Activated T-helper 1 cell treated with anti-CD3 and anti-CD28 coated beads, Interleukin-2, amount 50 U/mL, for 16 hours (primary cell): ENCODE data around the gene COMMD6.

Experiments
- DNase-seq, 2 donors: peaks; one replicate each; pipeline ENCODE4 v3.0.0-alpha.2; 2020; ENCODE audit warnings: low read depth in 1 of 2, low spot score in 1 of 2

Gene COMMD6

DNA sequence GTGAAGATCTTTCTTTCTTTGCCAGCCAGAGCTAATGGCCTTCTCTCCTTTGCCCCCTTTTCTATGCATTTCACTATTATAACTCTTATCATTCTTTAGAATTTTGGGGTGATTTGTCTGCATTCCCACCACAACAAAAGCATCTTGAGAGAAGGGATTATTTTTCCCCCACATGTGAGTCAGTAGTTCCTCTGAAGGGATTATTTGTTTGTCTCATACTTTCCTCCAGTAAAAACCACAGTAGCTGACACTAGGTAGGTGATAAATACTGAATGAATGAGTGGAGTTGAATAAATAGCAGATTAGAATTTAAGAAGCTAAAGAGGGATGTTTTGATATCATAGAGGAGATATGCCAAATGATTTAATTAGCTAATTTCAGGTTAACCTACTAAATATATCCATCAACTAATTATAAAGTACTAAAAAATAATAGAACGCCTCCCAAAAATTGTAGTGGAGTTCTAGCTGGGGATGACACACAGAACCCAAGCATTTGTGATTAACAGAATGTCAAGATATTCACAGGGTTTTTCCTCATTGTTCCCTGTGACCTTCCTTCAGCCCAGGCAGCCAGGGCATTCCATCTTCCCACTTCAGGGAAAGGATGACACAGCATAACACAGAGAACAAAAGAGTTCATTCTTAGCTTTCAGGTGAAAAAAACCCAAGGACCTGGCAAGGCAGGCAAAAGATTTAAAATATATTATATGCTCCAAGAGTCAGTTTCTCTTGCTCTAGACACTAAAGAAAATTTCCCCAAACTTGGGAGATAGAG, 52.2 kb downstream of the COMMD6 start:
- DNase-seq = no peak

DNA sequence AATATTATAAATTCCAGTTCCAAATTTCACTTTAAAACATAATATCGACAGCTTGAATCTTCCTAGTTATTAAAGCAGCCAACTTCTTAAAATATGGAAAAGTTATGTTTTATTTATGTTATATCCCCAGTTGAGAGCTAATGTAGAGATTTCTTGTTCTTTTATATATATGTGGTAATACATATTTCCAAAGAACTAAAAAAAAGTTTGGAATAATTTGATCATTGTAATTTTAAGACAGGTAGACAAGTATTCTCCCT, 54.9 kb downstream of the COMMD6 start:
- no peak for DNase-seq

DNA sequence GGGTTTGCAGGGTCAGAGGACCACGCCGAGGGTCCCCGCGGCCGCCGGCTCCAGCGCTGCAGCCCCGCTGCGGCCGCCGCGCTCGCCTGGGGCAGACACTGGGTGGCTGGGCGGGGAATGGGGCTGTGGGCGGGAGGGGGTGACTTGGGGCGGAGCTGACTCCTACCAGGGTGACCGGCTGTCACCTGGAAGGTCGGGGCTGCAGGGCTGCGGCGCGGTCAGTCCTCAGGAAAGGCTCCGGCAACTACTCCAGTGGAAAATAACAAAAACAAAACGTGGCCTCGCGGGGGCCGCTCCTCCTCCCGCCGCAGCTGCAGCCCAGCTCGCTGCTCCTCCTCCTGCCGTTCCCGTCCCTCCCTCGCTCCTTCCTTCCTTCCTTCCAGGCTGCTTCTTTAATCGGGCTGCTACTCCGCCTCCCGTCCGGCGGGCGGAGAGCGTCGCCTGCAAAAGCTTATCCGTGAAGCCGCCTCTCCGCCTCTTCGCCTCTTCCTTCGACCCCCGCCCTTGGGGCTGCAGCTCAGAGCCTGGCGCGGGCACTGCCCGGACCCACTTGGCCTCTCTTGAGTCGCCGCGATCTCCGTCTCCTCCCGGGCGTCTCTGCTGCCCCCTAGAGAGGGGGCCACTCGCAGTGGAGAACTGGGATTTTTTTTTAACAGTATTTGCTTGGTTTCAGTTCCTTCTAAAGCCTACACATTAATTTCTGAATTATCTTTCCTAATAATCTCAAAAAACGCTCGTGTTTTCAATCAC, 55.4 kb downstream of the COMMD6 start, which contains the start of gene TBC1D4:
TSS of gene TBC1D4 (minus strand) at position 100 of the 750 bp plus-strand sequence. CDS start 402 bp downstream, outside the sequence.
- peak; percentile 4 for DNase-seq

DNA sequence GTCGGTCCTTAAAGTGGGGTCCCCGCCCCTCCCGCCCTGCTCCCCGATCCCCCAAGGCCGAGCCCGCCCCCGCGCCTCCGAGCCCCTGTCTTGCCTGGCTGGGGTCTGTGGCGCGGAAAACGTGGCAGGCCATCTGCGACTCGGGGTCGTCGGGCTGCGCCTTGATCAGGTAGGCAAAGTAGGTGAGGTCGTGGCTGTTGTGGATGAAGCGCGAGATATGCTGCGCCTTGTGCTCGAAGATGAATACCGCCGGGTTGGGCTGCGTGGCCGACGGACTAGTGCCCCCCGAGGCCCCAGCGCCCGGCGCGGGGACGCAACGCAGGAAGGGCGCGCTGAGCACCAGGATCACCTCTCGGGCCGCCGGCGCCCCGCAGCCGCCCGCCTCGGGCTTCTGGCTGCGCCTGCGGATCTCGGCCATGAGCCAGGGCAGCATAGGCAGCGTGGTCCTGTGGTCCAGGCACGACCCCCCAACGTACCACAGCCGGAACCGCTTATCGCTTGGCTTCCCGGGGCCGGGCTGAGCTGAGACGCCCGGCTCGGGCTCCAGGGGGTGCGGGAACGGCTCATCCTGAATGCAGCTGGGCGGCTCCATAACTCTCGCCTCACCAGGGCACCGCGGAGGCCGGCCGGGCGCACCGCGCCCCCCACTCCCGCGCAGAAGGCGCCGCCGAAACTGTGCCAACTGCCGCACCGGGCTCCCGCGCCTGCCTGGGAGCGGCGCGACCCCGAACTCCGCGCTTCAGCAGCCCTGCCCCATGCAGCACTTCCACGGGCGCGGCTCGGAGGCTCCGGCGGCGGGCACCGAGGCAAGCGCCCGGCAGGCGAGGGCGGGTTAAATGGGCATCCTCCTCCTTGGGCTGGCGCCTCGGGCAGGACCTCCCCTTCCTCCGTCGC, 56.2 kb downstream of the COMMD6 start:
- no peak for DNase-seq

DNA sequence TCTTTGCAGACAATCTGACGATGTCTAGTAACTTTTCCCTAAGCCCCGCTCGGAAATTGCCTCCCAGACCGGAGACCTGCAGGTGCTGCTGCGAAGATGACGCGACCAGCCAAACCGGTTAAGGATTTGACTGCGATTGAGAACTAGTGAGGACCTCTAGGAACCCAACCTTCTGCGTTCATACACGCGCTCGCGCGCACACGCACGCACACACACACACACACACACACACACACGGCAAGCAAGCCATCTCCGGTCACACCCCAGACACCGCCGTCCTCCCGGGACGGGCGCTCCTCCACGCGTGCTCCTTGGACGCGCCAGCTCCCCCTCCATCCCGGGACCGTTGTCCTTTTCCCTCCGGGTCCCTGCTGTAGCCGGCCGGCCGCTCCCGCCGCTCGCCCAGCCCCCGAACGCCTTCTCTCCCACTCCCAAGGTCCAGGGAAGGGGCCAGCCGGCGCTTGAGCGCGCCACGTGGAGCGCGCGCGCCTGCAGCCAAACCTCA, 56.9 kb downstream of the COMMD6 start:
- no peak for DNase-seq

DNA sequence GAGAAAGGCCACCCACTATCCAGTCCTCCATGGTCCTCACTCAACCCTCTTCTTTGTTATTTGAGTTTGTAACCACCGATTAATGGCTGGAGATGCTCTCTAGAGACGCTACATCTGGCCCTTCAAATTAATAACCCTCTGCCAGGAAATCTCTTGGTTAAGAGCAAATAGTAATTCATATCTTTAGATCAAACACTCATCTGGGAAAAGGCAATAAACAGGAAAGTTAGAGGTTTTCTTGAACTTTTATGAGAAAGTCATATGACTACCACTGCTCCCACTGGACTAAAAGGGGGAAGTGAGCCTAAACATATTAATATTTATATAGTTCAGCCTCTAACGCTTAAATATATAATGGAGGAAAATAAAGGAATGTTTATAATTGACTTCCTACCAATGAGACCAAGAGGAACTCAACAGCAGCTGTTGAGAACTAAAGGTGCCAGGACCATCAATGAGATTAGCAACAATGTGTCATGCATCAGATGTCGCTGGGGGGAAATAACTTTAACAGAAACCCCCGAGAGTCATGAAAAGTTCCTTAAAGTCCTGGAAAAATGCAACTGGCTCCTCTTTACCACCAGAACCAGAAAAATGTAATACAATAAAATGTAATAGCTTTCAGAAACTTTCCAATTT, 58.4 kb downstream of the COMMD6 start:
- no peak for DNase-seq

DNA sequence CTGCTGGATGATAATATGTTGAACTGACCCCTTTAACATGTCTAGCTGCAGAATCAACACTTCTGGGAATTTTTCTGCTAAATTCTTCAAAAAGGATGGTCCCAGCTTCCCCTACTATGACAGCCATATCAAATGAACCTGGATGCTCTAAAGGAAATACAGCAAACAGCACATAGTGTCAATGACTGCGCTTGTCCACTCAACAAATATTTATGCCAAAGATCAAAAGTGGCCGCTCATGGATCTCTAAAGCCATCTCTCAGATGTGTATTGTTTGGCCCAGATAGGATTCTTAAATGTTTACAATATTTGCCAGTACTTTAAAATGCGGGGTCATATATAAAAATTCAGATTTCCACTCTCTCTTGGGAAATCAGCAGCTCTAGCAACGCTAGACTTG, 59.0 kb downstream of the COMMD6 start:
- no peak for DNase-seq
